Caco-2 (cell line): ENCODE data around the gene CTR9. TPM values are rescaled to one million over a fixed set of nuclear protein-coding genes. Genes with fewer than 3 reads are reported as not detected.

Experiments
- BruUV-seq: library from RNA; stranded (reverse); fragments of 400-500 nt; replicated peaks from 2 replicates; lab custom pipeline; 2021; lab: Mats Ljungman, UMichigan
- CTCF ChIA-PET: fragments of 300-600 bp; sonication (Branson Sonifier 250); formaldehyde crosslinking; loops from one replicate; lab custom pipeline; 2022; ENCODE audit warnings: antibody characterized with exemption; lab: Charles Lee
- POLR2A ChIA-PET: fragments of 300-600 bp; sonication (Branson Sonifier 250); formaldehyde crosslinking; loops from one replicate; lab custom pipeline; 2022; ENCODE audit warnings: antibody characterized with exemption; lab: Charles Lee
- DNase-seq, 2 experiments: peaks; one replicate each; pipeline versions ENCODE4 v3.0.0 to v3.0.0-alpha.2; 2020 to 2022
- H3K27me3 ChIP-seq: replicated peaks from 2 replicates; pipeline ENCODE4 v1.6.0; 2011; ENCODE audit warnings: low read length; ENCODE audit not compliant: control insufficient read depth, insufficient read depth
- H3K36me3 ChIP-seq: 2 replicates; pipeline ENCODE4 v1.5.1; 2011; ENCODE audit warnings: low read length; ENCODE audit not compliant: control insufficient read depth, insufficient read depth
- H3K4me1 ChIP-seq: fragments of 250-450 bp; sonication (Bioruptor Pico); 2 replicates; pipeline ENCODE4 v1.5.1; 2020; ENCODE audit warnings: mild to moderate bottlenecking
- H3K4me3 ChIP-seq: 2 replicates; pipeline ENCODE4 v1.5.1; 2011; ENCODE audit warnings: low read depth, mild to moderate bottlenecking, control low read depth, low read length
- H3K9me3 ChIP-seq: fragments of 250-450 bp; sonication (Bioruptor Pico); 2 replicates; pipeline ENCODE4 v1.5.1; 2020; ENCODE audit warnings: mild to moderate bottlenecking, moderate library complexity
- H3K27ac Mint-ChIP-seq: one replicate; pipeline ENCODE4 v1.8.0; 2022; ENCODE audit warnings: mixed read lengths; ENCODE audit not compliant: unreplicated experiment
- H3K27me3 Mint-ChIP-seq: one replicate; pipeline ENCODE4 v1.8.0; 2022; ENCODE audit warnings: mixed read lengths; ENCODE audit not compliant: insufficient read depth, unreplicated experiment
- H3K36me3 Mint-ChIP-seq: one replicate; pipeline ENCODE4 v1.8.0; 2022; ENCODE audit warnings: mild to moderate bottlenecking, mixed read lengths; ENCODE audit not compliant: insufficient read depth, unreplicated experiment
- H3K4me1 Mint-ChIP-seq: one replicate; pipeline ENCODE4 v1.8.0; 2022; ENCODE audit warnings: low read depth, mixed read lengths; ENCODE audit not compliant: unreplicated experiment
- H3K4me3 Mint-ChIP-seq: one replicate; pipeline ENCODE4 v1.8.0; 2022; ENCODE audit warnings: mild to moderate bottlenecking, moderate library complexity, mixed read lengths; ENCODE audit not compliant: unreplicated experiment
- H3K9me3 Mint-ChIP-seq: one replicate; pipeline ENCODE4 v1.8.0; 2022; ENCODE audit warnings: mixed read lengths; ENCODE audit not compliant: unreplicated experiment
- CTCF ChIP-seq, 2 experiments: fragments of 200-600 bp in 1 of 2; IDR thresholded peaks; 1 replicate in 1 of 2; 2 replicates in 1 of 2; pipeline versions ENCODE4 v1.5.1 to v1.8.0; 2011 to 2022; ENCODE audit warnings: antibody characterized with exemption in 1 of 2, control low read depth in 1 of 2, inconsistent platforms in 1 of 2, low read depth in 1 of 2, low read length in 1 of 2, mild to moderate bottlenecking in 1 of 2, moderate library complexity in 1 of 2; ENCODE audit not compliant: insufficient read depth in 1 of 2, severe bottlenecking in 1 of 2, unreplicated experiment in 1 of 2
- intact Hi-C: fragments of 100-400 bp; cut with micrococcal nuclease; formaldehyde crosslinking; loops from one replicate; pipeline ENCODE4 v1.10.0; 2022; ENCODE audit not compliant: unreplicated experiment
- total RNA-seq: library from RNA; stranded (reverse); gene quantifications from 2 replicates; pipeline ENCODE4 v1.2.3, GENCODE V29; 2022

CTR9 gene
- total RNA-seq, 1 experiment from 2014 or later = 54.0 TPM

DNA sequence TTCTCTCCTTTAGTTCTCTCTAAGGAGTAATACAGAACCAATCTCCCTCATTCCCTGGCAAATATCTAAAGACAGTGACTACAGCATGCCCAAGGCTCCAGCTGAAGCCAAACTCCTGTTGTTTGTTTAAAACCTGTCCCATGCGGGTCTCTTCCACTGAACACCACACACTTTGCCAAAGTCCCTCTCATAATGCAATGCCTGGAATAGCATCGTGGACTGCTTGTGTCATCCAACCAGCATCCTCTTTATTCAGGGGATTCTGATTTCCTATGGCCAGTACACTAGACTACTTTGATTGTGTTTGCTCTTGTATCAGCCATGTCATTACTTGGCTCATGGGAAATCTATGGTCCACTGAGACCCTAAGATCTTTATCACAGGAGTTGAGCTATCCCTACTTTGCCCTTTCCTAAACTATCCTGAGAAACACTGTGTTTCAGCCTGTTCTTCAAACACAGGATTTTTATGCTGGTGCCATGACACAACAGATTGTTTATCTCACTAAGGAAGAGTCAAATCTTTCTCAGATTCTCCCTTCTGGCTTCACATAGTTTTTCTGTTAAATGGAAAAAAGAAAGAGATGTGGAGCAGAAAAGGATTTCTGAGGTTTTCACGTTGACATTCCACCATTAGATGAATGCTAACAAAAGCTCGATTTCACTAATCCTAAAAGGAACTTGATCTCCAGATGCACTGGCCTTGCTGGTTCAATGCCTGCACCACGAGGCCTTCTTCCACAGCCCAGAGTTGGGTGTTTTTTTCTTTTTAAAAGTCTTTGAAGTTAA, 41.6 kb upstream of the CTR9 start:
- POLR2A ChIA-PET = no interaction called here
- Mint-ChIP-seq H3K9me3 (no peaks in the 10 kb centered on the region), H3K27me3 (no peaks in the 10 kb centered on the region)

DNA sequence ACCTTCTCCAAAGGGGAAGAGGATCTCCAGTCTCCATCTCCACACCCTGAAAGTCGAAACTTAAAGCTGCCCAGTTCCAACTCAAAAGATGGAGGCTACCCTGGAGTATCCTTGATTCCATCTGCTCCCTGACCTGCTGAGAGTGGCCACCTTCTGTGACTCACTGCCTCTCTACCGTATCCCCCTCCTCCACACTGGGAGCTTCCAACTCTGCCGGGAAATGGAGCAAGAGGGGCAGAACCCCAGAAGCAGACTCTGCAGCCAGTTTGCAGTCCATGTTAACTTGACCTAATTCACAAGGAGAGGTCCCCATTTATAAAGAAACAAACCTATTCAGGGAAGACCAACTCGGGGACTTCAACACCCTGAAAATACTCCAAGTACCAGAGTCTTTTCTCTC, 35.5 kb upstream of the CTR9 start:
- no peak for DNase-seq
- Histone ChIP-seq H3K4me1 (peaks cover 8% of the 10 kb centered on the region), H3K9me3 (no peaks in the 10 kb centered on the region), H3K27me3 (no peaks in the 10 kb centered on the region), H3K36me3 (no peaks in the 10 kb centered on the region), H3K4me3 (no peak overlapping the region)
- no peaks in the 10 kb centered on the region for H3K9me3 Mint-ChIP-seq
- H3K36me3 Mint-ChIP-seq = no peaks in the 10 kb centered on the region
- TF ChIP-seq CTCF (IDR thresholded peaks at IDR 0.05; ENCODE audit: insufficient read depth in 1 of 2, low read depth in 1 of 2, low read length in 1 of 2, severe bottlenecking in 1 of 2, unreplicated experiment in 1 of 2) = no peak
- no TSS peak for BruUV-seq
- ChIA-PET POLR2A (no interaction called here), CTCF (no interaction called here)
- no peak overlapping the region for H3K27ac Mint-ChIP-seq
- no peak overlapping the region for H3K4me3 Mint-ChIP-seq
- intact Hi-C loops = no loop called here
- H3K27me3 Mint-ChIP-seq = no peaks in the 10 kb centered on the region
- no peaks in the 10 kb centered on the region for H3K4me1 Mint-ChIP-seq

More for the DNA sequence above, 41.6 kb upstream of the CTR9 start:
- Histone ChIP-seq H3K4me1 (peaks cover 7% of the 10 kb centered on the region; the same call in 1 of the 2 replicates), H3K9me3 (no peaks in the 10 kb centered on the region), H3K36me3 (no peaks in the 10 kb centered on the region), H3K27me3 (no peaks in the 10 kb centered on the region), H3K4me3 (no peak overlapping the region)
- DNase-seq = no peak
- H3K36me3 Mint-ChIP-seq = no peaks in the 10 kb centered on the region
- CTCF ChIA-PET = no interaction called here
- intact Hi-C loops = no loop called here
- H3K4me1 Mint-ChIP-seq = no peaks in the 10 kb centered on the region
- no TSS peak for BruUV-seq
- H3K27ac Mint-ChIP-seq = no peak overlapping the region
- no peak for TF ChIP-seq CTCF (IDR thresholded peaks at IDR 0.05; ENCODE audit: insufficient read depth in 1 of 2, low read depth in 1 of 2, low read length in 1 of 2, severe bottlenecking in 1 of 2, unreplicated experiment in 1 of 2)
- H3K4me3 Mint-ChIP-seq = no peak overlapping the region

DNA sequence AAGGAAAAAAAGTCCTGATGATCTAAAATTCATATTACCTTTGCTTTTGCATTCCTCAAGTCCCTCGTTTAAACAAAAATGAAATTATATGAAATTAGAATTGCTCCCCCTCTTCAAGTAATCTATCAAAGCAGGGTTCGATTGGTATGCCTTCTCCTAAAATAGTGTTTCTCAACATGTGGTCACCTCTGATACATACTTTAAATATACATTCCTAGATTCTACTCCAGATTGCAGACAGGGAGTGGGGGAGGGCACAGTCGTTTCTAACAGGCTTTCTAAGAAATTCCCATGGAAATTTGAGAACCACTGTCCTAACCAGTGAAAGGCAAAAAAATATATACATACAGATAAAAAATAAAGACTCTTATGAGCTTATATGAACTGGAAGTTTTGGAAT, 34.9 kb upstream of the CTR9 start:
- no peak for TF ChIP-seq CTCF (IDR thresholded peaks at IDR 0.05; ENCODE audit: insufficient read depth in 1 of 2, low read depth in 1 of 2, low read length in 1 of 2, severe bottlenecking in 1 of 2, unreplicated experiment in 1 of 2)
- H3K27ac Mint-ChIP-seq = no peak overlapping the region
- intact Hi-C loops = no loop called here
- no peaks in the 10 kb centered on the region for H3K9me3 Mint-ChIP-seq
- Histone ChIP-seq H3K9me3 (no peaks in the 10 kb centered on the region), H3K27me3 (no peaks in the 10 kb centered on the region), H3K36me3 (no peaks in the 10 kb centered on the region), H3K4me1 (peaks cover 8% of the 10 kb centered on the region), H3K4me3 (no peak overlapping the region)
- BruUV-seq = no TSS peak
- no peaks in the 10 kb centered on the region for H3K27me3 Mint-ChIP-seq
- DNase-seq = no peak
- ChIA-PET CTCF (no interaction called here), POLR2A (no interaction called here)
- H3K4me1 Mint-ChIP-seq = no peaks in the 10 kb centered on the region
- no peaks in the 10 kb centered on the region for H3K36me3 Mint-ChIP-seq
- no peak overlapping the region for H3K4me3 Mint-ChIP-seq
